ENCODE results near the gene PTPRG. TPM values are rescaled to one million over a fixed set of nuclear protein-coding genes. Genes with fewer than 3 reads are reported as not detected.

PTPRG gene
- total RNA-seq, 4 donors from 2014 or later = 21.1 to 54.2 (median 30.6) TPM

DNA sequence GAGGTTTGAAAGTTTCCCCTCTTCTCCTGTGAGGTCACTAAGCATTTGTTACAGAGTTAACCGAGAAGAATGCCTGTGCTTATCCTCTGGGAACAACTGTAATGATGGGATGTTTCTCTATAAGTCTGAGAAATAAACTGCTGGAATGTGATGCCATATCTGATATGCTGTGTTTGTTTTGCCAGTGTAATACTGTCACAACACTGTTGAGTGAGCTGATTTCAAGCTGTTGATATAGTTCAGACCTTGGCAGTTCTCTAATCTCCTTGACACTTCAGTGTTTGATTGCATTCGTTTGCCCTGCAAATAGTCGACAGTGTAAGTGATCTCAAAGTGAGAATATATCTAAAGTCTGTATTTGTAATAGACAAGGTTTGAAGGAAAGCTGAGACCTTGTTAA, 73.3 kb downstream of the PTPRG start:
- in situ Hi-C loops (cut with MboI; ENCODE audit: low sequenced_read_pairs in 4 of 4) (no loop called here), intact Hi-C loops (cut with DNase I; ENCODE audit: low total_unique reads) (no loop called here)
- H3K27ac ChIP-seq = no peak overlapping the region
- no peaks in the 10 kb centered on the region for H3K36me3 ChIP-seq
- no peak overlapping the region for H3K4me3 ChIP-seq
- TF ChIP-seq, protein P1, sequence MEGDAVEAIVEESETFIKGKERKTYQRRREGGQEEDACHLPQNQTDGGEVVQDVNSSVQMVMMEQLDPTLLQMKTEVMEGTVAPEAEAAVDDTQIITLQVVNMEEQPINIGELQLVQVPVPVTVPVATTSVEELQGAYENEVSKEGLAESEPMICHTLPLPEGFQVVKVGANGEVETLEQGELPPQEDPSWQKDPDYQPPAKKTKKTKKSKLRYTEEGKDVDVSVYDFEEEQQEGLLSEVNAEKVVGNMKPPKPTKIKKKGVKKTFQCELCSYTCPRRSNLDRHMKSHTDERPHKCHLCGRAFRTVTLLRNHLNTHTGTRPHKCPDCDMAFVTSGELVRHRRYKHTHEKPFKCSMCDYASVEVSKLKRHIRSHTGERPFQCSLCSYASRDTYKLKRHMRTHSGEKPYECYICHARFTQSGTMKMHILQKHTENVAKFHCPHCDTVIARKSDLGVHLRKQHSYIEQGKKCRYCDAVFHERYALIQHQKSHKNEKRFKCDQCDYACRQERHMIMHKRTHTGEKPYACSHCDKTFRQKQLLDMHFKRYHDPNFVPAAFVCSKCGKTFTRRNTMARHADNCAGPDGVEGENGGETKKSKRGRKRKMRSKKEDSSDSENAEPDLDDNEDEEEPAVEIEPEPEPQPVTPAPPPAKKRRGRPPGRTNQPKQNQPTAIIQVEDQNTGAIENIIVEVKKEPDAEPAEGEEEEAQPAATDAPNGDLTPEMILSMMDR (IDR thresholded peaks at IDR 0.05 in 4 of 5, conservative IDR thresholded peaks at IDR 0.05 in 1 of 5) = no peak
- TF ChIP-seq POLR2A (IDR thresholded peaks at IDR 0.05) = no peak
- no peak for ATAC-seq
- peaks cover 13 to 14% of the 10 kb centered on the region in 2 donors for H3K4me1 ChIP-seq
- DNase-seq = no peak
- no peaks in the 10 kb centered on the region for H3K9me3 ChIP-seq
- no peaks in the 10 kb centered on the region for H3K27me3 ChIP-seq

DNA sequence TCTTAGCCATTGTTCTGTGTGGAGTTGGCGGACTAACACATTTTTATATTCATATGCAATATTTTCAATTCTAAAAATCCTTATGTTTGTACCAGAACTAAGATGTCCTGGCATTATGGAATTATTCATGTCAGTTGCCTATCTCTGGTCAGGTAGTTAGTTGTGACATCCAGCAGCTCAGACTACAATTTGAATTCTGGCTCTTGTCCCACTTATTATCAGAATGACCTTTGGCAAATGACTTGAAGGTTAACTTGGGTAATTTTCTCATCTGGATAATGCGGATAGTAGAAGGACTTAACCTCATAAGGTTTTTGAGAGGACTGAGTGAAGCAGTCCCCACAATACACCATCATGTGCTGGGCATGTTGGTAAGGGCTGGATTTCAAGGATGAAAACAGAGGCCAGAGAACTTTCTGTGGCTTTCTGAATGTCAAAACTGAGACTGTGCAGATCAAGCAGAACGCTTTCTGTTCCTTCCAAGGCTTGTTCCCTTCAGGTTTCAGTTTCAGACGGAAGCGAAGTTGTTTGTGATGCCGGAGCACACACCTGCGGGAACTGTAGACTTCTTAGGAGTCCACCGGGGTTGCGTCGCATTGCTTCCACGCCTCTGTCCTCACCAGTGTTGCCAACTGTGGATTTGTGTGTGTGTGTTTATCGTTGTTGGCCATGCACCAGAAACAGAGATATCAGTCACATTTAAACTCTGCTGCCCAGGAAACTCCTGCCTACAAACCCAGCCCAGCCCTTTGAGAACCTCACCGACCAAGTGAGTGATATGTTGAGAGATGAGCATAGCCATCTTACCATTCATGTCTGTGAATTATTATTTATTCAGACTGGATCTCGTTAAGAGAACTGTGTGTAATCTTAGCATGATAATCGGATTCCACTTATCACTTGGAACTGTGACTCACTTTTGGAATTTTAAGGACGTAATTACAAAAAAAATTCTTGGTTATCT, 76.0 kb downstream of the PTPRG start:
- no peaks in the 10 kb centered on the region for H3K27me3 ChIP-seq
- H3K27ac ChIP-seq = peak overlapping the region; percentile 62 to 68 (median 65)
- TF ChIP-seq, protein P1 (IDR thresholded peaks at IDR 0.05 in 4 of 5, conservative IDR thresholded peaks at IDR 0.05 in 1 of 5) = no peak
- TF ChIP-seq POLR2A (IDR thresholded peaks at IDR 0.05) = no peak
- in situ Hi-C loops (cut with MboI; ENCODE audit: low sequenced_read_pairs in 4 of 4) (no loop called here), intact Hi-C loops (cut with DNase I; ENCODE audit: low total_unique reads) (no loop called here)
- H3K4me3 ChIP-seq = peak overlapping the region; percentile 31 to 39 (median 36)
- DNase-seq (peak; percentile 35 to 48), ATAC-seq (peak; percentile 77 to 83)
- peaks cover 13 to 14% of the 10 kb centered on the region in 2 donors for H3K4me1 ChIP-seq
- no peaks in the 10 kb centered on the region for H3K9me3 ChIP-seq
- H3K36me3 ChIP-seq = no peaks in the 10 kb centered on the region

GRCh38 chr3:61638741-61639140, 77.4 kb downstream of the PTPRG start:
- Histone ChIP-seq H3K4me3 (no peak overlapping the region), H3K4me1 (peaks cover 13 to 18% of the 10 kb centered on the region in 2 donors), H3K27ac (no peak overlapping the region), H3K9me3 (no peaks in the 10 kb centered on the region), H3K36me3 (no peaks in the 10 kb centered on the region), H3K27me3 (no peaks in the 10 kb centered on the region)
- TF ChIP-seq, protein P1 (IDR thresholded peaks at IDR 0.05 in 4 of 5, conservative IDR thresholded peaks at IDR 0.05 in 1 of 5) = no peak
- DNase-seq = no peak
- intact Hi-C loops (cut with DNase I; ENCODE audit: low total_unique reads) (no loop called here), in situ Hi-C loops (cut with MboI; ENCODE audit: low sequenced_read_pairs in 4 of 4) (no loop called here)
- no peak for ATAC-seq

DNA sequence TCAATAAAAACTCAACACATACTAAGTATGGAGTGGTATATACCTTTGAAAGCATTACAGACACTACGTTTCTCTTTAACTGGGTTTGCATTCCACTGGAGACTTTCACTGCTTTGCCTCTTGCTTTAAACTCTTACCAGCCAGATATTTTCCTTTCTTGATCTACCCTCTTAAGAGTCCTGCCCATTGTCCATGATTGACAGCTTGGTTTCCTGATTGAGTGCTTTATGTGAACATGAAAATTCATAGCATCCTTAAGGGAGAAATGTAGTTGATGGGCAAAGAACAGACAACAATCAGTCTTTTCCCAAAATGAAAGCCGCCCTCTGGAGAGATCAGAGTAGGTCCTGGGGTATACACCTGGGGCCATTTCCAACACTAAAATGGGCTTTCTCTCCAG, 78.6 kb downstream of the PTPRG start:
- intact Hi-C loops (cut with DNase I; ENCODE audit: low total_unique reads) = no loop called here

More for the DNA sequence above, 78.6 kb downstream of the PTPRG start:
- Histone ChIP-seq H3K4me1 (peaks cover 13 to 18% of the 10 kb centered on the region in 2 donors), H3K4me3 (no peak overlapping the region), H3K27ac (no peak overlapping the region), H3K36me3 (no peaks in the 10 kb centered on the region), H3K27me3 (no peaks in the 10 kb centered on the region), H3K9me3 (no peaks in the 10 kb centered on the region)
- no peak for DNase-seq
- TF ChIP-seq, protein P1 (IDR thresholded peaks at IDR 0.05 in 4 of 5, conservative IDR thresholded peaks at IDR 0.05 in 1 of 5) = no peak
- TF ChIP-seq POLR2A (IDR thresholded peaks at IDR 0.05) = no peak
- no peak for ATAC-seq
- in situ Hi-C loops (cut with MboI; ENCODE audit: low sequenced_read_pairs in 4 of 4) = no loop called here
